K562 (cell line): ENCODE data around the gene GCNT2. TPM values are rescaled to one million over a fixed set of nuclear protein-coding genes. Genes with fewer than 3 reads are reported as not detected.
A peak's percentile ranks its signal among the peaks of the same experiment; 100 is the strongest.

Experiments
- DDX20 ChIP-seq: fragments of 450-650 bp; IDR thresholded peaks from 2 replicates; pipeline ENCODE4 v1.6.1; 2016; ENCODE audit warnings: missing genetic modification characterization, low read depth, mild to moderate bottlenecking, missing compliant biosample characterization, moderate library complexity
- GATAD2A ChIP-seq: fragments of 450-650 bp; IDR thresholded peaks from 2 replicates; pipeline ENCODE4 v1.6.1; 2017
- KLF16 ChIP-seq: IDR thresholded peaks from 2 replicates; pipeline ENCODE4 v1.6.1; 2016; ENCODE audit warnings: antibody characterized with exemption
- MCM7 ChIP-seq, 2 experiments: fragments of 450-650 bp; IDR thresholded peaks; 2 replicates each; pipeline ENCODE4 v1.6.1; 2016 to 2018
- NFIC ChIP-seq: fragments of 450-650 bp; IDR thresholded peaks from 2 replicates; pipeline ENCODE4 v1.6.1; 2017; ENCODE audit warnings: mild to moderate bottlenecking, inconsistent platforms
- OTX1 ChIP-seq: fragments of 450-650 bp; formaldehyde crosslinking; IDR thresholded peaks from 2 replicates; pipeline ENCODE4 v1.4.0; 2022; ENCODE audit warnings: mild to moderate bottlenecking
- SMARCA4 ChIP-seq: fragments of 450-650 bp; IDR thresholded peaks from 2 replicates; pipeline ENCODE4 v1.6.1; 2016
- SMC3 ChIP-seq: conservative IDR thresholded peaks from 2 replicates; pipeline ENCODE4 v1.6.1; 2011; ENCODE audit warnings: low read depth, low read length, improper control_type of control experiment; ENCODE audit not compliant: insufficient read depth
- ZC3H11A ChIP-seq: IDR thresholded peaks from 2 replicates; pipeline ENCODE4 v1.6.1; 2012; ENCODE audit warnings: low read depth, low read length, improper control_type of control experiment
- ZNF431 ChIP-seq: sonication (generic); formaldehyde crosslinking; IDR thresholded peaks from 2 replicates; pipeline ENCODE4 v1.8.0; 2022; ENCODE audit warnings: mild to moderate bottlenecking, missing genetic modification reagents
- ZNF584 ChIP-seq: fragments of 200-800 bp; sonication (Bioruptor generic); IDR thresholded peaks from 2 replicates; pipeline ENCODE4 v1.6.1; 2016; ENCODE audit warnings: low read depth, mild to moderate bottlenecking, missing genetic modification characterization, missing compliant biosample characterization
- ZNF785 ChIP-seq: fragments of 250-450 bp; sonication (Bioruptor Pico); IDR thresholded peaks from 2 replicates; pipeline ENCODE4 v1.4.0; 2020; ENCODE audit warnings: mild to moderate bottlenecking
- polyA plus RNA-seq, 8 experiments: library from polyadenylated mRNA; depleted of rRNA in 4 of 8; stranded (reverse) in 5 of 8; unstranded in 3 of 8; fragments of >200 nt; fragmentation: Nextera tagmentation in 2 of 8; fragmentation: Illumina TruSeq in 1 of 8; extraction: Ambion mirVana in 2 of 8; extraction: Trizol in 1 of 8; gene quantifications; 2 replicates each; pipeline versions ENCODE4 v1.2.1 to v1.2.3, GENCODE V29; 2011 to 2014; ENCODE audit warnings: inconsistent platforms in 1 of 8, missing spikeins in 1 of 8
- total RNA-seq, 7 experiments: library from RNA; depleted of rRNA in 6 of 7; stranded (reverse); fragments of >200 nt in 6 of 7; fragmentation: Illumina TruSeq in 2 of 7; extraction: Trizol in 2 of 7; gene quantifications; 2 replicates each; pipeline versions ENCODE4 v1.2.1 to v1.2.3, GENCODE V29; 2011 to 2021; ENCODE audit warnings: low replicate concordance in 1 of 7
- TF ChIP-seq, protein P1 (sequence below): fragments of 450-650 bp; IDR thresholded peaks from 2 replicates; pipeline ENCODE4 v1.6.1; 2016; ENCODE audit warnings: mild to moderate bottlenecking, moderate library complexity
- TF ChIP-seq, protein P2 (sequence below): fragments of 250-450 bp; sonication (Bioruptor Pico); IDR thresholded peaks from 2 replicates; pipeline ENCODE4 v1.8.0; 2022; ENCODE audit warnings: inconsistent platforms
- TF ChIP-seq, protein P3 (sequence below): sonication (generic); formaldehyde crosslinking; IDR thresholded peaks from 2 replicates; pipeline ENCODE4 v1.8.1; 2022; ENCODE audit warnings: missing genetic modification reagents

GCNT2 gene
- total and polyA plus RNA-seq, 9 of the 15 experiments (the other 6 are each of a cell fraction or from before 2014, with no cell fraction given) = 0.78 to 2.6 (median 1.6) TPM

DNA sequence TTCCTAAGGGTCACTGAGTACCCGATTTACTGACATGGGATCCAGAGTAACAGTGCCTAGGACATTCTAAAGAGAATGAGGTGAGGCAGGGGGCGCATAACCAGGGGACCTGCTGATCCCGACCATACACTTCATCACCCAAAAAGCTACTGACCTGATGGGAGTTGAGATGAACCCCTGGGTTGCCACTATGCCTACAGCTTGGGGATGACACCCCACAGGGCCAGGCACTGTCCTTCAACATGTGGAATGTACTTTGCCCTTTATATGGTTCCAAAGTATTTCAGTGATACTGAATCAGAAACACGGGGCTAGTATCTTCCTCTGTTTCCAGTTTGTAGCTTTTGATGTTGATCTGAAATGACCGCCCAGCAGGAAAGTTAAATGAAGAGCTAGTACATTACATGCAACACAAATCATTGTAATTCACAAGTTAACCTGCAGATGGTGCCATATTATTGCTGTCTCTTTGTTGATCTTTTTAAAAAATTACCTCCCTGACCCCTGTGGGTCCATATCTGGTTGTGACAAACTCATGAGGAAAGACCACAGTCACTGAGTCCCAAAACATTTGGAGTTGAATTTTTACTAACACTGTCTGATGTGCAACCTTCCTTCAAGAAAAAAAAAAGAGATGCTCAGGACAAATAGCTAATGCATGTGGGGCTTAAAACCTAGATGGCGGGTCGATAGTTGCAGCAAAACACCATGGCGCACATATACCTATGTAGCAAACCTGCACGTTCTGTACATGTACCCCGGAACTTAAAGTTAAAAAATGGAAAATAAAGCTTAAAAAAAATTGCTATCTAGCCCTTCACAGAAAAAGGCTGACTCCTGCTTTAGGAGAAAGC is 42.7 kb upstream of the GCNT2 start (continued):
- TF ChIP-seq, protein P1, sequence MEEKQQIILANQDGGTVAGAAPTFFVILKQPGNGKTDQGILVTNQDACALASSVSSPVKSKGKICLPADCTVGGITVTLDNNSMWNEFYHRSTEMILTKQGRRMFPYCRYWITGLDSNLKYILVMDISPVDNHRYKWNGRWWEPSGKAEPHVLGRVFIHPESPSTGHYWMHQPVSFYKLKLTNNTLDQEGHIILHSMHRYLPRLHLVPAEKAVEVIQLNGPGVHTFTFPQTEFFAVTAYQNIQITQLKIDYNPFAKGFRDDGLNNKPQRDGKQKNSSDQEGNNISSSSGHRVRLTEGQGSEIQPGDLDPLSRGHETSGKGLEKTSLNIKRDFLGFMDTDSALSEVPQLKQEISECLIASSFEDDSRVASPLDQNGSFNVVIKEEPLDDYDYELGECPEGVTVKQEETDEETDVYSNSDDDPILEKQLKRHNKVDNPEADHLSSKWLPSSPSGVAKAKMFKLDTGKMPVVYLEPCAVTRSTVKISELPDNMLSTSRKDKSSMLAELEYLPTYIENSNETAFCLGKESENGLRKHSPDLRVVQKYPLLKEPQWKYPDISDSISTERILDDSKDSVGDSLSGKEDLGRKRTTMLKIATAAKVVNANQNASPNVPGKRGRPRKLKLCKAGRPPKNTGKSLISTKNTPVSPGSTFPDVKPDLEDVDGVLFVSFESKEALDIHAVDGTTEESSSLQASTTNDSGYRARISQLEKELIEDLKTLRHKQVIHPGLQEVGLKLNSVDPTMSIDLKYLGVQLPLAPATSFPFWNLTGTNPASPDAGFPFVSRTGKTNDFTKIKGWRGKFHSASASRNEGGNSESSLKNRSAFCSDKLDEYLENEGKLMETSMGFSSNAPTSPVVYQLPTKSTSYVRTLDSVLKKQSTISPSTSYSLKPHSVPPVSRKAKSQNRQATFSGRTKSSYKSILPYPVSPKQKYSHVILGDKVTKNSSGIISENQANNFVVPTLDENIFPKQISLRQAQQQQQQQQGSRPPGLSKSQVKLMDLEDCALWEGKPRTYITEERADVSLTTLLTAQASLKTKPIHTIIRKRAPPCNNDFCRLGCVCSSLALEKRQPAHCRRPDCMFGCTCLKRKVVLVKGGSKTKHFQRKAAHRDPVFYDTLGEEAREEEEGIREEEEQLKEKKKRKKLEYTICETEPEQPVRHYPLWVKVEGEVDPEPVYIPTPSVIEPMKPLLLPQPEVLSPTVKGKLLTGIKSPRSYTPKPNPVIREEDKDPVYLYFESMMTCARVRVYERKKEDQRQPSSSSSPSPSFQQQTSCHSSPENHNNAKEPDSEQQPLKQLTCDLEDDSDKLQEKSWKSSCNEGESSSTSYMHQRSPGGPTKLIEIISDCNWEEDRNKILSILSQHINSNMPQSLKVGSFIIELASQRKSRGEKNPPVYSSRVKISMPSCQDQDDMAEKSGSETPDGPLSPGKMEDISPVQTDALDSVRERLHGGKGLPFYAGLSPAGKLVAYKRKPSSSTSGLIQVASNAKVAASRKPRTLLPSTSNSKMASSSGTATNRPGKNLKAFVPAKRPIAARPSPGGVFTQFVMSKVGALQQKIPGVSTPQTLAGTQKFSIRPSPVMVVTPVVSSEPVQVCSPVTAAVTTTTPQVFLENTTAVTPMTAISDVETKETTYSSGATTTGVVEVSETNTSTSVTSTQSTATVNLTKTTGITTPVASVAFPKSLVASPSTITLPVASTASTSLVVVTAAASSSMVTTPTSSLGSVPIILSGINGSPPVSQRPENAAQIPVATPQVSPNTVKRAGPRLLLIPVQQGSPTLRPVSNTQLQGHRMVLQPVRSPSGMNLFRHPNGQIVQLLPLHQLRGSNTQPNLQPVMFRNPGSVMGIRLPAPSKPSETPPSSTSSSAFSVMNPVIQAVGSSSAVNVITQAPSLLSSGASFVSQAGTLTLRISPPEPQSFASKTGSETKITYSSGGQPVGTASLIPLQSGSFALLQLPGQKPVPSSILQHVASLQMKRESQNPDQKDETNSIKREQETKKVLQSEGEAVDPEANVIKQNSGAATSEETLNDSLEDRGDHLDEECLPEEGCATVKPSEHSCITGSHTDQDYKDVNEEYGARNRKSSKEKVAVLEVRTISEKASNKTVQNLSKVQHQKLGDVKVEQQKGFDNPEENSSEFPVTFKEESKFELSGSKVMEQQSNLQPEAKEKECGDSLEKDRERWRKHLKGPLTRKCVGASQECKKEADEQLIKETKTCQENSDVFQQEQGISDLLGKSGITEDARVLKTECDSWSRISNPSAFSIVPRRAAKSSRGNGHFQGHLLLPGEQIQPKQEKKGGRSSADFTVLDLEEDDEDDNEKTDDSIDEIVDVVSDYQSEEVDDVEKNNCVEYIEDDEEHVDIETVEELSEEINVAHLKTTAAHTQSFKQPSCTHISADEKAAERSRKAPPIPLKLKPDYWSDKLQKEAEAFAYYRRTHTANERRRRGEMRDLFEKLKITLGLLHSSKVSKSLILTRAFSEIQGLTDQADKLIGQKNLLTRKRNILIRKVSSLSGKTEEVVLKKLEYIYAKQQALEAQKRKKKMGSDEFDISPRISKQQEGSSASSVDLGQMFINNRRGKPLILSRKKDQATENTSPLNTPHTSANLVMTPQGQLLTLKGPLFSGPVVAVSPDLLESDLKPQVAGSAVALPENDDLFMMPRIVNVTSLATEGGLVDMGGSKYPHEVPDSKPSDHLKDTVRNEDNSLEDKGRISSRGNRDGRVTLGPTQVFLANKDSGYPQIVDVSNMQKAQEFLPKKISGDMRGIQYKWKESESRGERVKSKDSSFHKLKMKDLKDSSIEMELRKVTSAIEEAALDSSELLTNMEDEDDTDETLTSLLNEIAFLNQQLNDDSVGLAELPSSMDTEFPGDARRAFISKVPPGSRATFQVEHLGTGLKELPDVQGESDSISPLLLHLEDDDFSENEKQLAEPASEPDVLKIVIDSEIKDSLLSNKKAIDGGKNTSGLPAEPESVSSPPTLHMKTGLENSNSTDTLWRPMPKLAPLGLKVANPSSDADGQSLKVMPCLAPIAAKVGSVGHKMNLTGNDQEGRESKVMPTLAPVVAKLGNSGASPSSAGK = no peak
- TF ChIP-seq SMARCA4 (no peak), NFIC (no peak), KLF16 (no peak), DDX20 (tag) (no peak), MCM7 (IDR thresholded peaks at IDR 0.05) (no peak), OTX1 (CRISPR knock-in tag) (no peak), ZC3H11A (no peak), GATAD2A (no peak), ZNF785 (CRISPR knock-in tag) (no peak), ZNF431 (CRISPR knock-in tag) (no peak), SMC3 (peak; percentile 69), ZNF584 (CRISPR knock-in tag) (no peak)
- TF ChIP-seq, protein P2, sequence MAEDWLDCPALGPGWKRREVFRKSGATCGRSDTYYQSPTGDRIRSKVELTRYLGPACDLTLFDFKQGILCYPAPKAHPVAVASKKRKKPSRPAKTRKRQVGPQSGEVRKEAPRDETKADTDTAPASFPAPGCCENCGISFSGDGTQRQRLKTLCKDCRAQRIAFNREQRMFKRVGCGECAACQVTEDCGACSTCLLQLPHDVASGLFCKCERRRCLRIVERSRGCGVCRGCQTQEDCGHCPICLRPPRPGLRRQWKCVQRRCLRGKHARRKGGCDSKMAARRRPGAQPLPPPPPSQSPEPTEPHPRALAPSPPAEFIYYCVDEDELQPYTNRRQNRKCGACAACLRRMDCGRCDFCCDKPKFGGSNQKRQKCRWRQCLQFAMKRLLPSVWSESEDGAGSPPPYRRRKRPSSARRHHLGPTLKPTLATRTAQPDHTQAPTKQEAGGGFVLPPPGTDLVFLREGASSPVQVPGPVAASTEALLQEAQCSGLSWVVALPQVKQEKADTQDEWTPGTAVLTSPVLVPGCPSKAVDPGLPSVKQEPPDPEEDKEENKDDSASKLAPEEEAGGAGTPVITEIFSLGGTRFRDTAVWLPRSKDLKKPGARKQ (CRISPR knock-in tag) = no peak
- TF ChIP-seq, protein P3, sequence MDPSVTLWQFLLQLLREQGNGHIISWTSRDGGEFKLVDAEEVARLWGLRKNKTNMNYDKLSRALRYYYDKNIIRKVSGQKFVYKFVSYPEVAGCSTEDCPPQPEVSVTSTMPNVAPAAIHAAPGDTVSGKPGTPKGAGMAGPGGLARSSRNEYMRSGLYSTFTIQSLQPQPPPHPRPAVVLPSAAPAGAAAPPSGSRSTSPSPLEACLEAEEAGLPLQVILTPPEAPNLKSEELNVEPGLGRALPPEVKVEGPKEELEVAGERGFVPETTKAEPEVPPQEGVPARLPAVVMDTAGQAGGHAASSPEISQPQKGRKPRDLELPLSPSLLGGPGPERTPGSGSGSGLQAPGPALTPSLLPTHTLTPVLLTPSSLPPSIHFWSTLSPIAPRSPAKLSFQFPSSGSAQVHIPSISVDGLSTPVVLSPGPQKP (CRISPR knock-in tag) = no peak
